ENCODE measurements around the gene TRIM16.
"Not testable (repeated sequence)": the region's sequence is repeated elsewhere in the genome, so short reads cannot be mapped to it uniquely, and the experiment has no call there.

DNA sequence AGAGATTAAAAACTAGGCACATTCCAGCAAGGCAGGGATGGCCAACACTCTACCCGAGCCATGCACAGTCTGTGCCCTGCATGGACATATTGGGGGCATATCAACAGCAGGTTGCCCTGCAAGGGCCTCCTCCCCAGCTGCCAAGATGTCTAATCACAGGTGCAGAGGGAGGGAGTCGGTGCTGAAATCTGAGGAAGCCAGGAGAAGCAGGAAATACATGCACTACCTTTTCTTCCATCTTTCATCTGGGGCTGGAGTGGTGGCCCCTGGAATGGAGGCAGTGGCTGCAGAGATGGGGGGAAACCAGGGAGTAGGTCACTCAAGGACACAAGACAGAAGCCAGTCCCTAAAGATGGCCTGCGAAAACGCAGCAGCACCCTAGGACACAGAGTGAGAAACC lies 60.9 kb downstream of the TRIM16 start:
- TF ChIP-seq, protein P1, sequence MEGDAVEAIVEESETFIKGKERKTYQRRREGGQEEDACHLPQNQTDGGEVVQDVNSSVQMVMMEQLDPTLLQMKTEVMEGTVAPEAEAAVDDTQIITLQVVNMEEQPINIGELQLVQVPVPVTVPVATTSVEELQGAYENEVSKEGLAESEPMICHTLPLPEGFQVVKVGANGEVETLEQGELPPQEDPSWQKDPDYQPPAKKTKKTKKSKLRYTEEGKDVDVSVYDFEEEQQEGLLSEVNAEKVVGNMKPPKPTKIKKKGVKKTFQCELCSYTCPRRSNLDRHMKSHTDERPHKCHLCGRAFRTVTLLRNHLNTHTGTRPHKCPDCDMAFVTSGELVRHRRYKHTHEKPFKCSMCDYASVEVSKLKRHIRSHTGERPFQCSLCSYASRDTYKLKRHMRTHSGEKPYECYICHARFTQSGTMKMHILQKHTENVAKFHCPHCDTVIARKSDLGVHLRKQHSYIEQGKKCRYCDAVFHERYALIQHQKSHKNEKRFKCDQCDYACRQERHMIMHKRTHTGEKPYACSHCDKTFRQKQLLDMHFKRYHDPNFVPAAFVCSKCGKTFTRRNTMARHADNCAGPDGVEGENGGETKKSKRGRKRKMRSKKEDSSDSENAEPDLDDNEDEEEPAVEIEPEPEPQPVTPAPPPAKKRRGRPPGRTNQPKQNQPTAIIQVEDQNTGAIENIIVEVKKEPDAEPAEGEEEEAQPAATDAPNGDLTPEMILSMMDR (IDR thresholded peaks at IDR 0.05) = not testable (repeated sequence)
- TF ChIP-seq POLR2A (IDR thresholded peaks at IDR 0.05) = not testable (repeated sequence)
